Measurements from ENCODE around the gene PPM1M.

Gene PPM1M

DNA sequence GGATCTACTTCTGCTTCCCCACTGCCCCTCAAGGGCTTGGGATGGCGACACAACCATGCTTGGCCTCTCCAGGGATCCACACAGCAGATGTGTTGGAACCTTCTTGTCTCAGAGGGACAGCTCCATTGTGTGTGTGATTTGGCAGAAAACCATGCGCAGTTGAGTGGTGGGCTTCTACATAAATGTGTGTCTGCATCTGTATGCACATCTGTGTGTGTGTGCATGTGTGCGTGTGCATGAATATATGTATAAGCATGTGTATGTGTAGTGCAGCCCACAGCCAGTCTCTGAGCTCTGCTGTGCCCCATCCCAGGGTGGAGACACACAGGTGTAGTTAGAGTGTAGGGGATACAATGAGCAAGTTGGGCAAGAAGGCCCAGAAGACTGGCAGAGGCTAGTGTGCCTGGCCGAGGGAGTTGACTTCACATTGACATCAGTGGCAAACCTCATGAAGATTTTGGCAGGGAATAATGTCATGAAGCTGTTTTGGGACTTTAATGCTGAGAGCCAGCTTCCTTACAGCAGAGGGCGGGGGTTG, 50.2 kb downstream of the PPM1M start:
- Mint-ChIP-seq H3K4me3 (no peak overlapping the region), H3K4me1 (peaks cover 37% of the 10 kb centered on the region), H3K36me3 (ENCODE audit: low read depth) (no peaks in the 10 kb centered on the region), H3K27ac (no peak overlapping the region), H3K27me3 (ENCODE audit: low read depth, poor library complexity) (no peaks in the 10 kb centered on the region), H3K9me3 (no peaks in the 10 kb centered on the region)
- no peak for TF ChIP-seq CTCF (IDR thresholded peaks at IDR 0.05)
- no peak for DNase-seq

- no peak for DNase-seq
Measured at GRCh38 chr3:52297242-52298148, 51.9 kb downstream of the PPM1M start.

DNA sequence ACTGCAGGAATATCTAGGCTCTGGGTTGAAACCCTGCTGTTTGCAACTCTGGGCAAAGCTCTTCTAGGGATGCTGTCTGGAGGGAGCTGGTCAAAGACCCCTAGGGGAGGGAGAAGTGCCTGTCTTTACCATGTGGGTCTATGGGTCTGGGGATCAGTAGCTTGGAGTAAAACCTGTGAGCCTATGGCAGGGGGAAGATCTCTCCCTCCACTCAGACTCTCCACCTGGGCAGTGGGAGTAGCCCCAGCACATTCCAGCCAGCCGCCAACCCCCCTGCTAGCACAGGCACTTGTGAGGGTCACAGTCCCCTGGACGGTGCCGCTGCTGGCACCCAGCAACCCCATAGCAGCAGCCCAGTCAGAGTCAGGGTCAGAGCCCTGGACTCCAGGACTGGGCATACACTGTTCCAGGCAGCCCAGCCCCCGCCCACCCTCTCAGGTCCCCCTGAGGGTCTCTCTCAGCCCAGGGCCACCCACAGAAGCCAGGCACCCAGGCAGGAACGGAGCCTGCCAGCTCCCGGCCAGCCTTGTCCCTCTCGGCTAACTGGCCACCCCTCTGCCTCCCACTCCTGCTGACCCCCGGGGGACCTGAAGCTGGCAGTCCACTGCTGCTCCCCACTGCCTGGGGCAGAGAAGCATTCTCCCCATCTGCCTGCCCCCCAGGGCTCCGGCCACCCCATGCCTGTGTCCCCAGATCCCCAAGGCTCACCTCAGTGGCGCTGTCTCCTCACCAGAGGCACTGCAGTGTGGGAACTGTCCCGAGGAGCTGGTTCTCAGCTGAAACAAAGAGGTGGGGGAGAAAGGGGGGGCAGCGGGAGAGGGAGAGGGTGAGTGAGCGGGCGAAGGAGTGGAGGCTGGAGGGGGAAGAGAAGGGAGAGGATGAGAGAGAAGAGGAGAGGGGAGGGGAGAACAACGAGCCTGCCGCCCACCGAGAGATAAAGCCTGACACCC, 52.9 kb downstream of the PPM1M start:
- peak overlapping the region; percentile 75 for H3K4me3 Mint-ChIP-seq
- no peaks in the 10 kb centered on the region for H3K9me3 Mint-ChIP-seq
- DNase-seq: peak; percentile 46
- no peaks in the 10 kb centered on the region for H3K27me3 Mint-ChIP-seq (ENCODE audit: low read depth, poor library complexity)
- TF ChIP-seq CTCF (IDR thresholded peaks at IDR 0.05): no peak
- no peak overlapping the region for H3K27ac Mint-ChIP-seq
- no peaks in the 10 kb centered on the region for H3K36me3 Mint-ChIP-seq (ENCODE audit: low read depth)
- peaks cover 52% of the 10 kb centered on the region for H3K4me1 Mint-ChIP-seq

More at GRCh38 chr3:52297242-52298148, 51.9 kb downstream of the PPM1M start:
- Mint-ChIP-seq H3K4me3 (peak overlapping the region; percentile 75), H3K9me3 (no peaks in the 10 kb centered on the region), H3K27me3 (ENCODE audit: low read depth, poor library complexity) (no peaks in the 10 kb centered on the region), H3K36me3 (ENCODE audit: low read depth) (no peaks in the 10 kb centered on the region), H3K27ac (no peak overlapping the region), H3K4me1 (peaks cover 44% of the 10 kb centered on the region)
- TF ChIP-seq CTCF (IDR thresholded peaks at IDR 0.05): no peak

GRCh38 chr3:52299247-52299878, 53.8 kb downstream of the PPM1M start:
- Mint-ChIP-seq H3K4me3 (peak overlapping the region; percentile 75), H3K9me3 (no peaks in the 10 kb centered on the region), H3K4me1 (peaks cover 52% of the 10 kb centered on the region), H3K27me3 (ENCODE audit: low read depth, poor library complexity) (peaks cover 4% of the 10 kb centered on the region), H3K36me3 (ENCODE audit: low read depth) (no peaks in the 10 kb centered on the region), H3K27ac (no peak overlapping the region)
- TF ChIP-seq CTCF (IDR thresholded peaks at IDR 0.05): no peak
- DNase-seq: no peak
